Erythroblast (primary cell): ENCODE data around the gene MBLAC1.

Source experiments
- GATA1 ChIP-seq: IDR thresholded peaks from 2 replicates; pipeline ENCODE4 v1.6.1; 2011; ENCODE audit warnings: low read depth, mild to moderate bottlenecking, control low read depth, low read length, moderate library complexity
- POLR2A ChIP-seq: IDR thresholded peaks from 2 replicates; pipeline ENCODE4 v1.6.1; 2011; ENCODE audit warnings: mild to moderate bottlenecking, low read length

- TF ChIP-seq POLR2A (no peak), GATA1 (no peak)
Measured at GRCh38 chr7:100093054-100093453, 33.7 kb upstream of the MBLAC1 start.
